Measurements from ENCODE around the gene YBX2.

The YBX2 gene

DNA sequence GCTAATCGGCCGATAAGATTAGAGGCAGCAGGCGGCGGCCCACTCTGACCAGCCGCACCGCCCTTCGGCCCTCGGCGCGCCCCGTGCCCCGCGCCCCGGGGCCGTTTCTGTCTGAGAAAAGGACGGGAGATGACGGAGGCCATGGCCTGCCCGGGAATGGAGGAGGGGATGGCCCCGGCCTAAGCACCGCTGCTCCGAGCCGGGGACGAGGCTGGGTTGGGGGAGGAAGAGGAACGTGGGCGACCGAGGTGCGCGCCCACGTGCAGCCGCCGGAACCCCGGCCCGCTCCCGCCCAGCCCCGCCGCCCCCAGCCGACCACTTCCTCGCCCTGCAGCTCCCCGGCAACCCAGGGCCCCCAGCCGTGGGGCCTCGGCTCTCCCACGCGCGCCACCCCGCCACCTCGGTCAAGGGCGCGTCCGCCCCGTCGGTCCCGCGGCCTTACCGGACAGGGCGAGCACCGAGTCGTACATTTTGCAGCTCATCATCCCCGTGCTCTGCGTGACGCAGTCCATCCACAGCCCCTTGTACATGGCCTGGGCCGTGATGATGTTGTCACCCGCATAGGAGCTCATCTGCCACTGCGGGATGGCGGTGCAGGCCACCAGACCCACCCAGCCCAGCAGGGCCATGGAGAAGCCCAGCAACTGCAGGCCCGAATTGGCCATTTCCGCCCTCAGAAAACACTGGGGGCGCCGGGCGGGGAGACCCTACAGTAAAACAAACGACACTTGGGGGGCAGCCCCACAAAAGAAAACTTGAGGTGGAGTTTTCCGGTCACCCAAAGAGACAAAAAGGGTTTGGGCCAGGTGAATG lies 32.9 kb downstream of the YBX2 start:
- DNase-seq (ENCODE audit: low read depth in 1 of 2, low spot score in 1 of 2), result no peak
- Histone ChIP-seq H3K4me3 (replicated peaks; ENCODE audit: insufficient read depth, low read length) (no peak overlapping the region), H3K27ac (replicated peaks) (no peak overlapping the region), H3K27me3 (ENCODE audit: insufficient read depth, poor library complexity, severe bottlenecking) (peaks cover 2% of the 10 kb centered on the region)
- TF ChIP-seq SPI1 (IDR thresholded peaks at IDR 0.05; ENCODE audit: borderline replicate concordance, low read depth) (no peak), POLR2AphosphoS5 (IDR thresholded peaks at IDR 0.05; ENCODE audit: low read depth) (no peak), GABPA (IDR thresholded peaks at IDR 0.05; ENCODE audit: low read depth) (no peak)
- TF ChIP-seq, protein P1, sequence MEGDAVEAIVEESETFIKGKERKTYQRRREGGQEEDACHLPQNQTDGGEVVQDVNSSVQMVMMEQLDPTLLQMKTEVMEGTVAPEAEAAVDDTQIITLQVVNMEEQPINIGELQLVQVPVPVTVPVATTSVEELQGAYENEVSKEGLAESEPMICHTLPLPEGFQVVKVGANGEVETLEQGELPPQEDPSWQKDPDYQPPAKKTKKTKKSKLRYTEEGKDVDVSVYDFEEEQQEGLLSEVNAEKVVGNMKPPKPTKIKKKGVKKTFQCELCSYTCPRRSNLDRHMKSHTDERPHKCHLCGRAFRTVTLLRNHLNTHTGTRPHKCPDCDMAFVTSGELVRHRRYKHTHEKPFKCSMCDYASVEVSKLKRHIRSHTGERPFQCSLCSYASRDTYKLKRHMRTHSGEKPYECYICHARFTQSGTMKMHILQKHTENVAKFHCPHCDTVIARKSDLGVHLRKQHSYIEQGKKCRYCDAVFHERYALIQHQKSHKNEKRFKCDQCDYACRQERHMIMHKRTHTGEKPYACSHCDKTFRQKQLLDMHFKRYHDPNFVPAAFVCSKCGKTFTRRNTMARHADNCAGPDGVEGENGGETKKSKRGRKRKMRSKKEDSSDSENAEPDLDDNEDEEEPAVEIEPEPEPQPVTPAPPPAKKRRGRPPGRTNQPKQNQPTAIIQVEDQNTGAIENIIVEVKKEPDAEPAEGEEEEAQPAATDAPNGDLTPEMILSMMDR (IDR thresholded peaks at IDR 0.05; ENCODE audit: insufficient read depth, low read length), result no peak
- TF ChIP-seq, protein P2, sequence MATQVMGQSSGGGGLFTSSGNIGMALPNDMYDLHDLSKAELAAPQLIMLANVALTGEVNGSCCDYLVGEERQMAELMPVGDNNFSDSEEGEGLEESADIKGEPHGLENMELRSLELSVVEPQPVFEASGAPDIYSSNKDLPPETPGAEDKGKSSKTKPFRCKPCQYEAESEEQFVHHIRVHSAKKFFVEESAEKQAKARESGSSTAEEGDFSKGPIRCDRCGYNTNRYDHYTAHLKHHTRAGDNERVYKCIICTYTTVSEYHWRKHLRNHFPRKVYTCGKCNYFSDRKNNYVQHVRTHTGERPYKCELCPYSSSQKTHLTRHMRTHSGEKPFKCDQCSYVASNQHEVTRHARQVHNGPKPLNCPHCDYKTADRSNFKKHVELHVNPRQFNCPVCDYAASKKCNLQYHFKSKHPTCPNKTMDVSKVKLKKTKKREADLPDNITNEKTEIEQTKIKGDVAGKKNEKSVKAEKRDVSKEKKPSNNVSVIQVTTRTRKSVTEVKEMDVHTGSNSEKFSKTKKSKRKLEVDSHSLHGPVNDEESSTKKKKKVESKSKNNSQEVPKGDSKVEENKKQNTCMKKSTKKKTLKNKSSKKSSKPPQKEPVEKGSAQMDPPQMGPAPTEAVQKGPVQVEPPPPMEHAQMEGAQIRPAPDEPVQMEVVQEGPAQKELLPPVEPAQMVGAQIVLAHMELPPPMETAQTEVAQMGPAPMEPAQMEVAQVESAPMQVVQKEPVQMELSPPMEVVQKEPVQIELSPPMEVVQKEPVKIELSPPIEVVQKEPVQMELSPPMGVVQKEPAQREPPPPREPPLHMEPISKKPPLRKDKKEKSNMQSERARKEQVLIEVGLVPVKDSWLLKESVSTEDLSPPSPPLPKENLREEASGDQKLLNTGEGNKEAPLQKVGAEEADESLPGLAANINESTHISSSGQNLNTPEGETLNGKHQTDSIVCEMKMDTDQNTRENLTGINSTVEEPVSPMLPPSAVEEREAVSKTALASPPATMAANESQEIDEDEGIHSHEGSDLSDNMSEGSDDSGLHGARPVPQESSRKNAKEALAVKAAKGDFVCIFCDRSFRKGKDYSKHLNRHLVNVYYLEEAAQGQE (IDR thresholded peaks at IDR 0.05; ENCODE audit: insufficient replicate concordance, low read depth), result no peak

DNA sequence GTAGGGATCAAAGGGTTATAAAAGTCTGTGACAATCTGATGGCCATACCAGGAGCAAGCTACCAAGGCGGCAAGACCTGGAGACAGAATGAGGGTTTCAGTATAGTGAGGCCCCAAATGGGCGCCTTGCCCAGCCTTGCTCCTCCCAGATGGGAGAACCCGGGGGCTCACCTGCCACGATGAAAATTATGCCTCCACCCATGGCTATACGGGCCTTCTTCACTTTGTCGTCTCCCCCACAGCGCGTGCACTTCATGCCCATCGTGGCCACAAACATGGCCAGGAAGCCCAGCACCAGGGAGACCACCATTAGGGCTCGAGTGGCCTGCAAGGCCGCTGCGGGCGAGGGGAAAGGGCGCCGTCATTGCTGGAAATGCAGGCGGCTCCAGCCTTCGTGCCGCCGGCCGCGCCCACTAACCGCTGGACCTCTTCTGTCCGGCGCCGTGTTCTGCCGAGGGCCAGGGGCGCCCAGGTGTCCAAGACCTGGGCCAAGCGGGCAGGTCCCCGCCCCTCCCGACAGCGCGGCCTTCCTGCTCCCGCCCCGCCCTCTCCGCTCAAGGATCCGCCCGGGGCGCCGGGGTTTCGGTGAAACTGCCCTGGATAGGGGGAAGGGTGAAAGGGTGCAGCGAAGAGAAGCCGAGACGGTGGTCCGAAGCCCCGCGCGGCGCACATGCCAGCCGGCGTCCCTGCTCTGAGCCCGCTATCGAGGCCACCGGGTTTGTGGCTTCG lies 33.6 kb downstream of the YBX2 start:
- no peak overlapping the region for H3K27ac ChIP-seq (replicated peaks)
- DNase-seq (ENCODE audit: low read depth in 1 of 2, low spot score in 1 of 2), result no peak
- H3K27me3 ChIP-seq (ENCODE audit: insufficient read depth, poor library complexity, severe bottlenecking), result peaks cover 2% of the 10 kb centered on the region
- TF ChIP-seq, protein P1 (IDR thresholded peaks at IDR 0.05; ENCODE audit: insufficient read depth, low read length), result no peak
- 0 out of 2 replicates have a peak, but pooled peaks have one; percentile 13 for TF ChIP-seq POLR2AphosphoS5 (IDR thresholded peaks at IDR 0.05; ENCODE audit: low read depth)
- H3K4me3 ChIP-seq (replicated peaks; ENCODE audit: insufficient read depth, low read length), result no peak overlapping the region

DNA sequence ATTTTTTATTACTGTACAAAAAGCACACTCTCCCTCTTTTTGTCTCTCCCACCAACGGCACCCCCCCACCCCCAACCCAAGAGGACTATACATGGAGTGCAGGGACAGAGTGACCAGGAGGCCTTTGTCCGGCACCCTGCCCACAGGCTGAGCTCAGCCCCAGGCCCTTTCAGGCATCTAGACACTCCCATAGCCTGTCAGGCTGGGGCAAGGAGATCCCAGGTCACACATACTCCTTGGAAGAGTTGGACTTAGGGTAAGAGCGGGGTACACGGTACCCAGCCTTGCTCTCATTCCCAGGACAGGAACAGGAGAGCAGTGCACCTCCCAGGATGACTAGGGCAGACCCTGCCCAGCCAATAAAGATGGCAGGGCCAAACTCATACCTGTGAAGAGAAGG lies 34.3 kb downstream of the YBX2 start:
- TF ChIP-seq SPI1 (IDR thresholded peaks at IDR 0.05; ENCODE audit: borderline replicate concordance, low read depth), result no peak
- TF ChIP-seq, protein P2 (IDR thresholded peaks at IDR 0.05; ENCODE audit: insufficient replicate concordance, low read depth), result no peak
- no peak for TF ChIP-seq GABPA (IDR thresholded peaks at IDR 0.05; ENCODE audit: low read depth)
- TF ChIP-seq POLR2AphosphoS5 (IDR thresholded peaks at IDR 0.05; ENCODE audit: low read depth), result no peak
- TF ChIP-seq, protein P1 (IDR thresholded peaks at IDR 0.05; ENCODE audit: insufficient read depth, low read length), result no peak
- Histone ChIP-seq H3K27me3 (ENCODE audit: insufficient read depth, poor library complexity, severe bottlenecking) (peaks cover 2% of the 10 kb centered on the region), H3K27ac (replicated peaks) (no peak overlapping the region), H3K4me3 (replicated peaks; ENCODE audit: insufficient read depth, low read length) (no peak overlapping the region)
- no peak for DNase-seq (ENCODE audit: low read depth in 1 of 2, low spot score in 1 of 2)

Data from HL-60 (cell line).